Activated CD8-positive, alpha-beta memory T cell treated with anti-CD3 and anti-CD28 coated beads, Interleukin-2, amount 50 U/mL, for 4 hours (primary cell): Measurements from ENCODE around the gene ROBO1.
"Not testable (repeated sequence)": the region's sequence is repeated elsewhere in the genome, so short reads cannot be mapped to it uniquely, and the experiment has no call there.

Source experiments
- DNase-seq: peaks from one replicate; pipeline ENCODE4 v3.0.0-alpha.2; 2020

The ROBO1 gene

GRCh38 chr3:78895528-78895927, 872.3 kb downstream of the ROBO1 start:
- no peak for DNase-seq

GRCh38 chr3:78894787-78895186, 873.0 kb downstream of the ROBO1 start:
- DNase-seq, result no peak

- no peak for DNase-seq
Measured at GRCh38 chr3:78893161-78893560, 874.6 kb downstream of the ROBO1 start.

- no peak for DNase-seq
Measured at GRCh38 chr3:78889348-78889747, 878.5 kb downstream of the ROBO1 start.

- no peak for DNase-seq
Measured at GRCh38 chr3:78888635-78889034, 879.2 kb downstream of the ROBO1 start.

GRCh38 chr3:78887547-78888011, 880.2 kb downstream of the ROBO1 start:
- DNase-seq, result no peak

GRCh38 chr3:78887029-78887428, 880.8 kb downstream of the ROBO1 start:
- no peak for DNase-seq

GRCh38 chr3:78884567-78884966, 883.2 kb downstream of the ROBO1 start:
- not testable (repeated sequence) for DNase-seq

GRCh38 chr3:78882251-78882650, 885.5 kb downstream of the ROBO1 start:
- no peak for DNase-seq

GRCh38 chr3:78881501-78881900, 886.3 kb downstream of the ROBO1 start:
- DNase-seq, result no peak

- DNase-seq, result no peak
Measured at GRCh38 chr3:78880603-78881461, 887.0 kb downstream of the ROBO1 start.

GRCh38 chr3:78879295-78879860, 888.4 kb downstream of the ROBO1 start:
- no peak for DNase-seq

GRCh38 chr3:78878789-78879188, 889.0 kb downstream of the ROBO1 start:
- no peak for DNase-seq

- no peak for DNase-seq
Measured at GRCh38 chr3:78878011-78878410, 889.8 kb downstream of the ROBO1 start.

- no peak for DNase-seq
Measured at GRCh38 chr3:78875851-78876250, 891.9 kb downstream of the ROBO1 start.

GRCh38 chr3:78875436-78875835, 892.4 kb downstream of the ROBO1 start:
- no peak for DNase-seq

GRCh38 chr3:78873641-78874040, 894.2 kb downstream of the ROBO1 start:
- DNase-seq, result no peak

- no peak for DNase-seq
Measured at GRCh38 chr3:78872195-78872594, 895.6 kb downstream of the ROBO1 start.

GRCh38 chr3:78871048-78871447, 896.8 kb downstream of the ROBO1 start:
- DNase-seq, result no peak

- no peak for DNase-seq
Measured at GRCh38 chr3:78870484-78870883, 897.3 kb downstream of the ROBO1 start.

GRCh38 chr3:78868570-78868969, 899.2 kb downstream of the ROBO1 start:
- no peak for DNase-seq

- DNase-seq, result no peak
Measured at GRCh38 chr3:78867409-78868372, 900.1 kb downstream of the ROBO1 start.
